ENCODE data around the gene MGAT4C. TPM values are rescaled to one million over a fixed set of nuclear protein-coding genes. Genes with fewer than 3 reads are reported as not detected.
A peak's percentile ranks its signal among the peaks of the same experiment; 100 is the strongest.

Gene MGAT4C
- total RNA-seq, 1 donor from 2014 or later, result not detected

DNA sequence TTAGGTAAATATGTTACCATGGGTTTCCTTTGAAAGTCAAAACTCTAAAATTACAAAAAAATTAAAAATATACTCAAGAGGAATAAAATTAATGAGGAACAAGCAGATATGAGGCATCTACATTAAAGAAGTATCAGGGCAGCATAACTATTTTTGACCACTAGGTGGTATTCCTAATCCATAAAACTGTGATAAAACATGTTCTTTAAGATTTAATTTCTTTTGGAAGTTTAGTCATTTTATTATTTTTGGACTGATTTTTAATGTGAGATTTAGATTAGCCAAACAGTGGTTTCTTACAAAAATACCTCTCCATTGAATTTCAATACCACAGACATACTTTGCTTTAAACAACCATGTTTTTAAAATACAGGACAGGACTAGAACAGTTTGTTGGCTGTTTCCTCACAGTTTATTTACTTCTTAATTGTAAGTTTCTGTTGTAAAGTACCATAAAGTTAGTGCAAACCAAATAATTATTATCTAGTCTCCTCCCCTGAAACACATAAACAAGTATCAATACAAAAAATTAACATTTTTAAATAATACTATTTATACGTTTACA lies 332.3 kb downstream of the MGAT4C start:
- H3K36me3 ChIP-seq, result no peaks in the 10 kb centered on the region
- no peak overlapping the region for H3K9ac ChIP-seq
- H3K4me2 ChIP-seq, result no peak overlapping the region
- H3K4me3 ChIP-seq, result no peak overlapping the region
- no peaks in the 10 kb centered on the region for H3F3A ChIP-seq (ENCODE audit: low read depth)
- Mint-ChIP-seq H3K27ac (no peak overlapping the region), H3K36me3 (no peaks in the 10 kb centered on the region), H3K27me3 (ENCODE audit: insufficient read depth, low read depth) (no peaks in the 10 kb centered on the region), H3K9me3 (no peaks in the 10 kb centered on the region), H3K4me3 (no peak overlapping the region), H3K4me1 (no peaks in the 10 kb centered on the region)
- no peaks in the 10 kb centered on the region for H3K9me3 ChIP-seq (ENCODE audit: low read depth)
- DNase-seq (ENCODE audit: low spot score), result peak; percentile 14
- no peaks in the 10 kb centered on the region for H3K79me2 ChIP-seq (ENCODE audit: low read depth)
- no peak for TF ChIP-seq EZH2 (IDR thresholded peaks at IDR 0.05)
- TF ChIP-seq, protein P1, sequence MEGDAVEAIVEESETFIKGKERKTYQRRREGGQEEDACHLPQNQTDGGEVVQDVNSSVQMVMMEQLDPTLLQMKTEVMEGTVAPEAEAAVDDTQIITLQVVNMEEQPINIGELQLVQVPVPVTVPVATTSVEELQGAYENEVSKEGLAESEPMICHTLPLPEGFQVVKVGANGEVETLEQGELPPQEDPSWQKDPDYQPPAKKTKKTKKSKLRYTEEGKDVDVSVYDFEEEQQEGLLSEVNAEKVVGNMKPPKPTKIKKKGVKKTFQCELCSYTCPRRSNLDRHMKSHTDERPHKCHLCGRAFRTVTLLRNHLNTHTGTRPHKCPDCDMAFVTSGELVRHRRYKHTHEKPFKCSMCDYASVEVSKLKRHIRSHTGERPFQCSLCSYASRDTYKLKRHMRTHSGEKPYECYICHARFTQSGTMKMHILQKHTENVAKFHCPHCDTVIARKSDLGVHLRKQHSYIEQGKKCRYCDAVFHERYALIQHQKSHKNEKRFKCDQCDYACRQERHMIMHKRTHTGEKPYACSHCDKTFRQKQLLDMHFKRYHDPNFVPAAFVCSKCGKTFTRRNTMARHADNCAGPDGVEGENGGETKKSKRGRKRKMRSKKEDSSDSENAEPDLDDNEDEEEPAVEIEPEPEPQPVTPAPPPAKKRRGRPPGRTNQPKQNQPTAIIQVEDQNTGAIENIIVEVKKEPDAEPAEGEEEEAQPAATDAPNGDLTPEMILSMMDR (IDR thresholded peaks at IDR 0.05), result peak; percentile 70
- no peak for TF ChIP-seq EZH2phosphoT487 (IDR thresholded peaks at IDR 0.05)
- H4K20me1 ChIP-seq (ENCODE audit: low read depth), result no peaks in the 10 kb centered on the region
- no peak overlapping the region for H3K27ac ChIP-seq
- H3K27me3 ChIP-seq, result no peaks in the 10 kb centered on the region
- H3K4me1 ChIP-seq, result no peaks in the 10 kb centered on the region
- no peak overlapping the region for H2AFZ ChIP-seq (replicated peaks)

DNA sequence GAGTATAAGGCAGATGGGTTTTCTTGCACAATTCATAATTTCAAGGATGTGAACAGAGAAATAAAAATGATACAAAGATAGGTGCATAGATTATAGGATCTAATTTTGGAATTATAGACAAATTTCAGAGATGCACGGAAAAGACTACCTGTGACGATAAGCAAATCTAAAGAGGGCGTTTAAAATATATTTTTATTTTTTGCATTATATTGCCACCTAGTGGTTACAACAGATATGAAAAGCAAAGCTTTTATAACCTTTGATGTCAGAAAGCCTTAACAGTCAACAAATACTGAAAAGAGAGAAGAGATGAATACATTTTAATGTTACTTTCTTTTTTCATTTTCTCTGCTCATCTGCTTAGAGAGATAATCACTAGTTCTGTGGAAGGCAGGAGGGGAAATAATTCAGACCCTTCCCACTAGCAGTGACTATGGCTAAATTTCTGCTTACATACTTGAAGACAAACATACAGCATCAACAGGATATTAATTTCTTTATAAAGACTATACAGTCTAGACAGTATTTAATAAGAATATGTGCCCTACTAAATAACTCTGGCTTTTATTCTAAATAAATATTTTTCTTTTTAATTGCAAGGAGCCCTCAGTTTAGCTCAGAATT lies 335.8 kb downstream of the MGAT4C start:
- Histone ChIP-seq H2AFZ (replicated peaks) (no peak overlapping the region), H3K4me1 (no peaks in the 10 kb centered on the region), H3K9ac (no peak overlapping the region), H3F3A (ENCODE audit: low read depth) (no peaks in the 10 kb centered on the region), H3K27ac (no peak overlapping the region), H3K4me2 (no peak overlapping the region), H3K9me3 (ENCODE audit: low read depth) (no peaks in the 10 kb centered on the region), H3K27me3 (no peaks in the 10 kb centered on the region), H3K36me3 (no peaks in the 10 kb centered on the region), H3K79me2 (ENCODE audit: low read depth) (no peaks in the 10 kb centered on the region), H4K20me1 (ENCODE audit: low read depth) (no peaks in the 10 kb centered on the region), H3K4me3 (no peak overlapping the region)
- Mint-ChIP-seq H3K4me3 (no peak overlapping the region), H3K36me3 (no peaks in the 10 kb centered on the region), H3K27ac (no peak overlapping the region), H3K4me1 (no peaks in the 10 kb centered on the region), H3K27me3 (ENCODE audit: insufficient read depth, low read depth) (no peaks in the 10 kb centered on the region), H3K9me3 (no peaks in the 10 kb centered on the region)
- TF ChIP-seq EZH2phosphoT487 (IDR thresholded peaks at IDR 0.05), result no peak
- TF ChIP-seq, protein P1 (IDR thresholded peaks at IDR 0.05), result peak; percentile 72
- DNase-seq (ENCODE audit: low spot score), result peak; percentile 12
